ENCODE measurements around the gene ADAMTS7.
"Not testable (repeated sequence)": the region's sequence is repeated elsewhere in the genome, so short reads cannot be mapped to it uniquely, and the experiment has no call there.

ADAMTS7 gene

GRCh38 chr15:78791357-78791756 lies 19.9 kb downstream of the ADAMTS7 start:
- TF ChIP-seq, protein P1, sequence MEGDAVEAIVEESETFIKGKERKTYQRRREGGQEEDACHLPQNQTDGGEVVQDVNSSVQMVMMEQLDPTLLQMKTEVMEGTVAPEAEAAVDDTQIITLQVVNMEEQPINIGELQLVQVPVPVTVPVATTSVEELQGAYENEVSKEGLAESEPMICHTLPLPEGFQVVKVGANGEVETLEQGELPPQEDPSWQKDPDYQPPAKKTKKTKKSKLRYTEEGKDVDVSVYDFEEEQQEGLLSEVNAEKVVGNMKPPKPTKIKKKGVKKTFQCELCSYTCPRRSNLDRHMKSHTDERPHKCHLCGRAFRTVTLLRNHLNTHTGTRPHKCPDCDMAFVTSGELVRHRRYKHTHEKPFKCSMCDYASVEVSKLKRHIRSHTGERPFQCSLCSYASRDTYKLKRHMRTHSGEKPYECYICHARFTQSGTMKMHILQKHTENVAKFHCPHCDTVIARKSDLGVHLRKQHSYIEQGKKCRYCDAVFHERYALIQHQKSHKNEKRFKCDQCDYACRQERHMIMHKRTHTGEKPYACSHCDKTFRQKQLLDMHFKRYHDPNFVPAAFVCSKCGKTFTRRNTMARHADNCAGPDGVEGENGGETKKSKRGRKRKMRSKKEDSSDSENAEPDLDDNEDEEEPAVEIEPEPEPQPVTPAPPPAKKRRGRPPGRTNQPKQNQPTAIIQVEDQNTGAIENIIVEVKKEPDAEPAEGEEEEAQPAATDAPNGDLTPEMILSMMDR (IDR thresholded peaks at IDR 0.05; ENCODE audit: low read depth, low read length), result no peak
- no peak for DNase-seq
- Histone ChIP-seq H3K36me3 (peaks cover 3% of the 10 kb centered on the region; the same call in 1 of the 2 replicates), H3K9me3 (ENCODE audit: severe bottlenecking) (no peaks in the 10 kb centered on the region), H3K27ac (no peak overlapping the region), H3K4me3 (ENCODE audit: low read depth, low read length) (no peak overlapping the region), H3K27me3 (ENCODE audit: insufficient read depth, low read depth, severe bottlenecking) (no peaks in the 10 kb centered on the region)

DNA sequence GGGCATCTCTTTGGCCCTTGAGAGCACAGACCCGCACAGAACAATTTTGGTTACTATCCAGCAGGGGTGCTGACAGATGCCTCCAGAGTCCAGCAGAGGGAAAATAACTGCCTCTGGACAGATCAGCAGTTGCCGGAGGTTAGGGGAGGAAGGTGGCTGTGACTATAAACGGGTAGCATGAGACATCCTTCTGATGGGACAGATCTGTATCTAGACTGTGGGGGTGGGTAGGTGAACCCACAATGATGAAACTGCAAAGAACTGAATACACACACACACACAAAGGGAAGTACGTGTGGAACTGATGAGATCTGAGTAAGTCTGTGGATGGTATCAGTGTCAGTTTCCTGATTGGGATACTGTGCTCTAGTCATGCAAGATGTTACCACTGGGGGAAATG lies 21.2 kb downstream of the ADAMTS7 start:
- DNase-seq, result no peak
- Histone ChIP-seq H3K27ac (no peak overlapping the region), H3K27me3 (ENCODE audit: insufficient read depth, low read depth, severe bottlenecking) (no peaks in the 10 kb centered on the region), H3K36me3 (no peaks in the 10 kb centered on the region), H3K4me3 (ENCODE audit: low read depth, low read length) (no peak overlapping the region), H3K9me3 (ENCODE audit: severe bottlenecking) (no peaks in the 10 kb centered on the region)
- TF ChIP-seq, protein P1 (IDR thresholded peaks at IDR 0.05; ENCODE audit: low read depth, low read length), result no peak

- no peak for DNase-seq
- Histone ChIP-seq H3K9me3 (ENCODE audit: severe bottlenecking) (no peaks in the 10 kb centered on the region), H3K27me3 (ENCODE audit: insufficient read depth, low read depth, severe bottlenecking) (no peaks in the 10 kb centered on the region), H3K36me3 (no peaks in the 10 kb centered on the region), H3K4me3 (ENCODE audit: low read depth, low read length) (no peak overlapping the region), H3K27ac (no peak overlapping the region)
- TF ChIP-seq, protein P1 (IDR thresholded peaks at IDR 0.05; ENCODE audit: low read depth, low read length), result no peak
Observed at GRCh38 chr15:78789615-78790014, 21.6 kb downstream of the ADAMTS7 start.

DNA sequence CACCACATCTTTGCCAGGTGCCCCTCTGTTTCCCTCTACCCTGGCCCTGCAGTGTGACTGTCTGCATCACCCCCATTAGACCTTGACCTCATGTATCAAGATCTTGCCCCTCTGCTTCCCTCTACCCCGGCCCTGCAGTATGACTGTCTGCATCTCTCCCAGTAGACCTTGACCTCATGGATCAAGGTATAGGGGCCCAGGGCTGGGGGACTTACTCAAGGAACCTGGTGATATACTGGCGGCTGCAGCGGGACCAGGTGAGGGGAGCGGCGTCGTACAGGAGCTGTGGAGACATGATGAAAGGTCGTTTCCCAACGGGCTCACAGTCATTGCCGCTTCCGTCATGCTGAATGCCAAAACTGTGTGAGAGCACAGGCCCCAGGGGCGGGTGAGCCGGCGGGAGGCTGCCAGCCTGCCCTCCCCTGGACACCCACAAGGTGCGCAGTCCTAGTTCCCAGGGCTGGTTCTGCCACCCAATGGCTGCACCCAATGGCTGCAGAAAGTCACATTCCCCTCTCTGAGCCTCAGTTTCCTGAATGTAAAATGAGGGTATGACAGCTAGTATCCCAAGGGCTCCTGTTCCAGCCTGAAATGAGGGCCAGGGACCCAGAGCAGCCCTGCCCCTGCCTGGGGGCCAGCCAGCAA lies 23.1 kb downstream of the ADAMTS7 start:
- Histone ChIP-seq H3K27me3 (ENCODE audit: insufficient read depth, low read depth, severe bottlenecking) (no peaks in the 10 kb centered on the region), H3K4me3 (ENCODE audit: low read depth, low read length) (no peak overlapping the region)
- DNase-seq, result no peak

GRCh38 chr15:78782402-78782801 lies 28.9 kb downstream of the ADAMTS7 start:
- H3K9me3 ChIP-seq (ENCODE audit: severe bottlenecking); H3K27me3 ChIP-seq (ENCODE audit: insufficient read depth, low read depth, severe bottlenecking); H3K4me3 ChIP-seq (ENCODE audit: low read depth, low read length); H3K27ac ChIP-seq; DNase-seq; H3K36me3 ChIP-seq: not testable (repeated sequence)

More for the DNA sequence above, 23.1 kb downstream of the ADAMTS7 start:
- H3K27ac ChIP-seq, result no peak overlapping the region
- H3K9me3 ChIP-seq (ENCODE audit: severe bottlenecking), result no peaks in the 10 kb centered on the region
- TF ChIP-seq, protein P1 (IDR thresholded peaks at IDR 0.05; ENCODE audit: low read depth, low read length), result 0 out of 2 replicates have a peak, but pooled peaks have one; percentile 2
- no peaks in the 10 kb centered on the region for H3K36me3 ChIP-seq

GRCh38 chr15:78781381-78781780 lies 29.9 kb downstream of the ADAMTS7 start:
- DNase-seq; H3K27me3 ChIP-seq (ENCODE audit: insufficient read depth, low read depth, severe bottlenecking); H3K36me3 ChIP-seq; H3K27ac ChIP-seq; H3K4me3 ChIP-seq (ENCODE audit: low read depth, low read length); H3K9me3 ChIP-seq (ENCODE audit: severe bottlenecking): not testable (repeated sequence)

DNA sequence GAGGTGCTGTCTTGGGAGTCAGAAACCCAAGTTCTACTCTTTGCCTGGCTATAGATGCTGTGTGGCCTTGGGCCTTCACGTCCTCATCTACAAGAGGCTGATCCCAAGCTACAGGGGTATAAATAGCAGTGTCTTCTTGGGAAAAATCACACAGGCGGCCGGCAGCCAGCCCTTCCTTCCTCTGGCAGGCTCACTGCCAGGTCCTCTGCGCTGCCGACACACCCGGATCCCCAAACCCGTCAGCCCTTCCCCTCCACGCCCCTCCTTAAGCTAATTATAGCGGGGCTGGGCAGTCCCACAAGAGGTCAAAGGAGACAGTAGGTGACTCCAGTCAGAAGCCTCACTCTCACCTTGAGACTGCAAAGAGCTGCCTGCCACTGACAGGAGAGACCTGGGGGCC lies 31.3 kb downstream of the ADAMTS7 start:
- not testable (repeated sequence) for H3K27ac ChIP-seq; H3K27me3 ChIP-seq (ENCODE audit: insufficient read depth, low read depth, severe bottlenecking); H3K36me3 ChIP-seq; H3K9me3 ChIP-seq (ENCODE audit: severe bottlenecking); DNase-seq; H3K4me3 ChIP-seq (ENCODE audit: low read depth, low read length)

- not testable (repeated sequence) for H3K36me3 ChIP-seq; H3K9me3 ChIP-seq (ENCODE audit: severe bottlenecking); H3K4me3 ChIP-seq (ENCODE audit: low read depth, low read length); DNase-seq; H3K27me3 ChIP-seq (ENCODE audit: insufficient read depth, low read depth, severe bottlenecking); H3K27ac ChIP-seq
Observed at GRCh38 chr15:78779176-78779785, 32.0 kb downstream of the ADAMTS7 start.

All from WERI-Rb-1 (cell line).